NCI-H345 (cell line): ENCODE results near the gene AVPR1A.

ENCODE experiments used
- DNase-seq: peaks from one replicate; lab custom pipeline; 2025; lab: John Stamatoyannopoulos, UW

AVPR1A gene

GRCh38 chr12:63095369-63095980, 55.5 kb downstream of the AVPR1A start:
- no peak for DNase-seq

- no peak for DNase-seq
Measured at GRCh38 chr12:63093711-63094110, 57.3 kb downstream of the AVPR1A start.

- DNase-seq, result no peak
Measured at GRCh38 chr12:63093084-63093483, 57.9 kb downstream of the AVPR1A start.
